HCT116 (cell line): ENCODE data around the gene AGBL1.

Source experiments
- CTCF ChIP-seq, 3 experiments: fragments of 200-600 bp in 1 of 3; sonication (generic) in 1 of 3; IDR thresholded peaks in 2 of 3; conservative IDR thresholded peaks in 1 of 3; 2 replicates each; pipeline ENCODE4 v1.5.1; 2012 to 2017; ENCODE audit warnings: low read depth in 2 of 3, low read length in 2 of 3, antibody characterized with exemption in 1 of 3, borderline replicate concordance in 1 of 3, control low read depth in 1 of 3, mild to moderate bottlenecking in 1 of 3, mixed read lengths in 1 of 3, mixed run types in 1 of 3, moderate library complexity in 1 of 3; ENCODE audit not compliant: insufficient read depth in 1 of 3
- EZH2 ChIP-seq: fragments of 200-600 bp; sonication (generic); IDR thresholded peaks from 2 replicates; pipeline ENCODE4 v1.6.1; 2017; ENCODE audit warnings: antibody characterized with exemption, mixed run types
- POLR2A ChIP-seq: IDR thresholded peaks from 2 replicates; pipeline ENCODE4 v1.7.0; 2011; ENCODE audit warnings: borderline replicate concordance; ENCODE audit not compliant: insufficient read depth, insufficient read length; ENCODE audit errors: extremely low read depth
- REST ChIP-seq: IDR thresholded peaks from 2 replicates; pipeline ENCODE4 v1.6.1; 2012; ENCODE audit warnings: low read depth
- TCF7L2 ChIP-seq: IDR thresholded peaks from 2 replicates; pipeline ENCODE4 v1.7.0; 2011; ENCODE audit warnings: borderline replicate concordance, inconsistent platforms; ENCODE audit not compliant: insufficient read depth, insufficient read length; ENCODE audit errors: extremely low read depth

- TF ChIP-seq EZH2 (no peak), CTCF (IDR thresholded peaks at IDR 0.05 in 2 of 3, conservative IDR thresholded peaks at IDR 0.05 in 1 of 3; ENCODE audit: borderline replicate concordance in 1 of 3, insufficient read depth in 1 of 3, low read depth in 2 of 3, low read length in 2 of 3) (no peak), POLR2A (no peak), REST (no peak), TCF7L2 (no peak)
Observed at GRCh38 chr15:86268558-86268957, 188.9 kb downstream of the AGBL1 start.
